ENCODE results near the gene ZNF497. TPM values are rescaled to one million over a fixed set of nuclear protein-coding genes. Genes with fewer than 3 reads are reported as not detected.

ZNF497 gene
- total and polyA plus RNA-seq, 2 of the 8 experiments (the other 6 are each of a cell fraction or from before 2014, with no cell fraction given): 0.93 to 1.4 TPM

GRCh38 chr19:58328999-58329398, 33.6 kb downstream of the ZNF497 start:
- FAIRE-seq: peak; percentile 13
- H2BK5ac ChIP-seq (ENCODE audit: low read depth, low read length): no peak overlapping the region
- no peak overlapping the region for H4K5ac ChIP-seq (ENCODE audit: insufficient read length, low read depth, low read length)
- peaks cover 0 to 15% of the 10 kb centered on the region in 2 experiments; a peak in 2 of 4 replicates for H3K79me2 ChIP-seq (ENCODE audit: control insufficient read depth in 1 of 2, insufficient read depth in 2 of 2, low read length in 2 of 2)
- no peaks in the 10 kb centered on the region for H3K36me3 ChIP-seq (ENCODE audit: control insufficient read depth in 2 of 4, insufficient read depth in 4 of 4, low read length in 3 of 4)
- ChIA-PET CTCF (ENCODE audit: partially characterized antibody) (interaction anchor here (1.0 to 4.7 kb wide), 9 partner anchors 11 to 252 kb away, joined by 3 to 30 read pairs (median 4); no protein-coding TSS in a partner anchor), POLR2A (ENCODE audit: partially characterized antibody) (interaction anchor here (1.0 to 1.4 kb wide), 10 partner anchors 18 to 191 kb away, joined by 3 to 5 read pairs (median 4); partner anchors contain the start of genes ZBTB45, ZNF497 and ZNF544)
- DNase-seq (ENCODE audit: low read depth in 1 of 2, low spot score in 2 of 2): peak; percentile 27 to 78
- 0 out of 7 replicates have a peak, but pooled peaks cover 0 to 3% (median 0%) of the 10 kb centered on the region in 4 experiments for H3K27me3 ChIP-seq (replicated peaks in 1 of 4; ENCODE audit: control insufficient read depth in 3 of 4, extremely low read depth in 1 of 4, insufficient read depth in 3 of 4, low read length in 3 of 4)
- no peak overlapping the region for H4K8ac ChIP-seq (ENCODE audit: extremely low read depth, insufficient read depth, low read length)
- no peak overlapping the region for H3K23ac ChIP-seq (ENCODE audit: insufficient read length)
- H3K18ac ChIP-seq (ENCODE audit: extremely low read depth, low read length): no peak overlapping the region
- no peak overlapping the region for H3K4ac ChIP-seq (replicated peaks; ENCODE audit: insufficient read length, low read depth, low read length)
- no peak overlapping the region for H3K9ac ChIP-seq (replicated peaks in 1 of 4; ENCODE audit: extremely low read depth in 1 of 4, low read depth in 3 of 4, low read length in 3 of 4)
- TF ChIP-seq KDM1A (IDR thresholded peaks at IDR 0.05; ENCODE audit: borderline replicate concordance, low read length) (no peak), SP1 (IDR thresholded peaks at IDR 0.05; ENCODE audit: low read depth, low read length) (0 out of 2 replicates have a peak, but pooled peaks have one; percentile 26), POLR2A (IDR thresholded peaks at IDR 0.05; ENCODE audit: control extremely low read depth in 1 of 2, low read depth in 2 of 2, low read length in 2 of 2) (no peak), CTCF (IDR thresholded peaks at IDR 0.05; ENCODE audit: control extremely low read depth in 1 of 3, insufficient read depth in 1 of 3, low read depth in 1 of 3, low read length in 3 of 3) (peak; percentile 73 to 82 (median 77)), MAX (IDR thresholded peaks at IDR 0.05) (no peak), RAD21 (IDR thresholded peaks at IDR 0.05 in 1 of 2, conservative IDR thresholded peaks at IDR 0.05 in 1 of 2; ENCODE audit: low read depth in 2 of 2, low read length in 2 of 2) (peak; percentile 79 to 82), BCL11A (IDR thresholded peaks at IDR 0.05; ENCODE audit: low read depth in 2 of 2, low read length in 2 of 2) (no peak), TCF12 (IDR thresholded peaks at IDR 0.05; ENCODE audit: low read depth, low read length) (no peak)
- H3K14ac ChIP-seq (ENCODE audit: insufficient read length): no peak overlapping the region
- peaks cover 0 to 3% of the 10 kb centered on the region in 2 experiments for H4K20me1 ChIP-seq (replicated peaks in 1 of 2; ENCODE audit: control insufficient read depth in 1 of 2, insufficient read depth in 2 of 2, low read length in 2 of 2)
- H2AK5ac ChIP-seq (ENCODE audit: low read depth, low read length): no peak overlapping the region
- H2AFZ ChIP-seq (ENCODE audit: low read length): no peak overlapping the region
- H4K91ac ChIP-seq (replicated peaks; ENCODE audit: insufficient read length, low read length): no peak overlapping the region
- H3K23me2 ChIP-seq (ENCODE audit: low read depth, low read length): peaks cover 12% of the 10 kb centered on the region
- H2BK20ac ChIP-seq (ENCODE audit: low read length): no peak overlapping the region
- H2BK120ac ChIP-seq (replicated peaks; ENCODE audit: low read depth, low read length): no peak overlapping the region
- H3K27ac ChIP-seq (ENCODE audit: low read depth, low read length): no peak overlapping the region
- H3K9me3 ChIP-seq (ENCODE audit: insufficient read depth in 2 of 2, low read depth in 1 of 2, low read length in 1 of 2): no peaks in the 10 kb centered on the region
- no peak overlapping the region for H2BK12ac ChIP-seq (ENCODE audit: low read depth, low read length)
- no peak overlapping the region for H3K4me2 ChIP-seq (ENCODE audit: insufficient read depth in 1 of 2, low read depth in 2 of 2, low read length in 2 of 2)
- no peak overlapping the region for H3K4me3 ChIP-seq (ENCODE audit: extremely low read depth in 1 of 4, insufficient read depth in 2 of 4, low read depth in 3 of 4, low read length in 4 of 4)
- H3K4me1 ChIP-seq (replicated peaks in 1 of 4; ENCODE audit: control insufficient read depth in 3 of 4, insufficient read depth in 4 of 4, low read length in 3 of 4): no peaks in the 10 kb centered on the region
- no peak overlapping the region for H2BK15ac ChIP-seq (ENCODE audit: low read length)
- WGBS, 2 experiments (ENCODE audit: extremely low coverage in 1 of 2, insufficient coverage in 1 of 2, insufficient read length in 1 of 2, insufficient replicate concordance in 2 of 2, low coverage in 1 of 2, low lambda C conversion rate in 2 of 2, missing lambda C conversion rate in 1 of 2): 34% methylated on average over 10 of the region's 10 CpGs; no CpG with 5 or more reads in 1 of the 2 experiments
- no peak overlapping the region for H3K56ac ChIP-seq (replicated peaks; ENCODE audit: insufficient read length, low read depth, low read length)
- peaks cover 11% of the 10 kb centered on the region for H3K79me1 ChIP-seq (ENCODE audit: low read depth, low read length)

Measured in H1 (cell line).